ENCODE results near the gene APLP1.
"Not testable (repeated sequence)": the region's sequence is repeated elsewhere in the genome, so short reads cannot be mapped to it uniquely, and the experiment has no call there.

The APLP1 gene

DNA sequence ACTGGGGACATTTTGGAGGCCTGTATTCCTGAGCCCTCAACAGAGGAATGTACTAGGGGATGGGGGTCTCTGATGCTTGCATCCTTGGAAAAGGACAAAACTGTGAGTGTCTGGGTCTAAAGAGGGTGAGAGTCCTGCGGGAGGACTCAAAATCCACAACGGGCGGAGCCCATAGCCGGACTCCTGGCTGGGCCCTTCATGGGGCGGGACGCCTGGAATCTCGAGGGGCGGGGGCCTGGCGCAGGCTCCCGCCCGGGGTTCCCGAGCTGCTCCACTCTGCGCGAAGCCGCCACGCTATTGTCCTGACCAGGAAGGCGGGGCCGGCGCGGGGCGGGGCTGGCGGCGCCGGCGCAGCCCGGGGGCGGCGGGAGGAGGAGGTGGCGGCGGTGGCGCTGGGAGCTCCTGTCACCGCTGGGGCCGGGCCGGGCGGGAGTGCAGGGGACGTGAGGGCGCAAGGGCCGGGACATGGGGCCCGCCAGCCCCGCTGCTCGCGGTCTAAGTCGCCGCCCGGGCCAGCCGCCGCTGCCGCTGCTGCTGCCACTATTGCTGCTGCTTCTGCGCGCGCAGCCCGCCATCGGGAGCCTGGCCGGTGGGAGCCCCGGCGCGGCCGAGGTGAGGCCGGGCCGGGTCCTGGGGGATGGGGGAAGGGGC lies at the start of gene APLP1:
Gene APLP1, plus strand, starts transcription at position 403 of the 651 bp plus-strand sequence. Its CDS starts 63 bp downstream, at position 466.
- DNase-seq, result peak; percentile 15

DNA sequence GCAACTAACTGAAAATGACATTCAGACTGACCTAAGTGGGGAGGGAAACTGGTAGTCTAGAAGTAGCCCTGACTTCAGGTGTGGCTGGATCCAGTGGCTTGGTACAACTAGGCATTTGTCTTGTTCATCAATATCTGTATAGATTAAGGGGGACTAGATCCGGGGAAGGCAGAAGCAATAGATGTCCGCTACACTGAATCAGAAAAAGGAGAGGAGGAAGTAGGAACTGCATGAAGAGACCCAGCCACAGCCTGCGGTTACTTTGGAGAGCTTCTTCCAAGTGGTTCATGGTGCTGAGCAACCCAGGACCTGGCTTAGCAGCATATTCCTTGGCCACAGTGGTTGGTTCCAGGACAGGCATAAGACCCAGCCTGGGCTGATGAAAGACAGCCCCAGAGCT lies 45.8 kb upstream of the APLP1 start:
- no peak for DNase-seq

DNA sequence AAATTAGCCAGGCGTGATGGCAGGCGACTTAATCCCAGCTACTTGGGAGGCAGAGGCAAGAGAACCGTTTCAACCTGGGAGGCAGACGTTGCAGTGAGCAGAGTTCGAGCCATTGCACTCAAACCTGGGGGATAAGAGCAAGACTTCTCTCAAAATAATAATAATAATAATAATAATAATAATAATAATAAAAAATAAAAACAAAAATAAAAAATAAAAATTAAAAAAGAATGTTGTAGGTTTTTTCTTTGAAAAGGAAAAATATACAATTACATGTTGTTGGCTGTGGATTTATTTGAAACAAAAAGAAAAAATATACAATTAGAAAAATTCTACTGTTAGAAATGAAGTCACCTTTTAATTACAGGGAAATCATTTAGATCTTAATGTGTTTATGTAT lies 44.2 kb upstream of the APLP1 start:
- DNase-seq, result no peak

DNA sequence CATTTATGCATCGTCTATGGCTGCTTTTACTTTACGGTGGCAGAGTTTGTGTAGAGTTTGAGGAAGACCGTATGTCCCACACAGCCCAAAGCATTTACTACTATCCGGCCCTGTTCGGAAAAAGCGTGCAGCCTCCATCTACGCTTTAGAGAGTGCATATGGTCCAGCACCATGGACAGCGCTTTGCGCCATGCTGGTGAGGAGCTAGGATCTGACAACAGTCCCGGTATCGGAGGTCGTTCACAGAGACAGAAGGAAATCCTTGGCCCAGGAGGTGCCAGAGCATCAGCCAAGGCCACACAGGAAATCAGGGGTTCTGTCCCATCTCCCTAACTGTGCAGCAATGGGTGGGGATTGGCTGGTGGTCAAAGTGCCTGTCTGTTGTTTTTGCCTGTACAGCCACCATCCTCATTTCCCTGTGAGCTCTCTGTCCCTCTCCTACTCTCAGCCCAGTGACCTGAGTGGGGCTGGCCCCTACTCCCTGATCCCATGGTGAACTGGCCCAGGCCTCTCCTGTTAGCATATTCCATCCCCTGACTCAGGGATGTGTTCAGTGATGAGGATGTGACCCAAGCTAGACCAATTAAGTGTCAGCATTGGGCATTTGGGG lies 39.6 kb upstream of the APLP1 start:
- DNase-seq, result no peak

DNA sequence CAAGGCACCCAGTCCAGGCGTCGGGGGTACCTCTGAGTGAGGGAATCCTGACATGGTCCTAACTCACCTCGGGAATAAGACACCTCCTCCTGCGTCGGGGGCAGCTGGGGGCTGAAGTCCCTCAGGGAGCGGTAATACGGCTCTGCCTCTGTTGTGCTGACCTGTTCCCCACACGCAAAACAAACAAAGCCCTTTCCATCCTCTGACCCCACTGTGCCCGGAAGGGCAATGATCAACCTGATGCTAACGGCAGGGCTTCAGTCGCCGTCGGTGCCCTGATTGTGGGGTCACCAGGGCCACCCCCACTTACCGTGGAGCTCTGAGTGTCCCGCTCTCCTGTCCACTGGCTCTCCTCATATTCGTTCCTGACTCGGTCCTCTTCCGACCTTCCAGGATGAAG lies 37.4 kb upstream of the APLP1 start:
- no peak for DNase-seq

DNA sequence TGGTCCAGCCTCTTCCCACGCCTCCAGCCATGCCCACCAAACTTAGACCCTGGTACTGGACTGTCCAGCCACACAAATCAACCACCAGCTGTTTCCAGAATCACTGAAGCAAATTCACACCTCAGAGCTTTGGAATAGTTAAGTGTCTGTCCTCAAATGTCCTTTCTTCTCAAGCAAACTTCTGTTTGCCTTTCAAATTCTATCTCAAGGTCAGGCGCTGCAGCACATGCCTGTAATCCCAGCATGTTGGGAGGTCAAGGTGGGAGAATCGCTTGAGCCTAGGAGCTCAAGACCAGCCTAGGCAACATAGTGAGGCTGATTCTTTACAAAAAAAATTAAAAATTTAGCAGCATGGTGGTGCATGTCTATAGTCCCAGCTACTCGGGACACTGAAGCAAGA lies 36.3 kb upstream of the APLP1 start:
- no peak for DNase-seq

DNA sequence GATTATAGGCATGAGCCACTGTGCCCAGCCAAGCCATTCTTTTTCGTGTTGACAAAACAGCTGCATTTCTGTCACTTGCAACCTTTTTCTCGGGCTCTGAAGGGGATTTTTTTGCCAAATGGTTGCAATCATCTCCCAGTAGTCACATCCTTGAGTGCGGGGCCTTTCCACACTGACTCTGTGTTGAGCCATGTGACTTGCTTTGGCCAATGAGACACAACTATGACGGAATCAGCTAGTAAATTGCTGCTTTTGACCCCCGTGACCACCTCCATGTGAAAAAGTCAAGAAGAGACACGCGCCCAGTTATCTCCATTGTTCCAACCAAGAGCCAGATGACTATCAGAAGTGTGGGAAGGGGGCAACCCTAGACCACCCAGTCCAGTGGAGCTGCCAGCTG lies 34.4 kb upstream of the APLP1 start:
- DNase-seq, result no peak

DNA sequence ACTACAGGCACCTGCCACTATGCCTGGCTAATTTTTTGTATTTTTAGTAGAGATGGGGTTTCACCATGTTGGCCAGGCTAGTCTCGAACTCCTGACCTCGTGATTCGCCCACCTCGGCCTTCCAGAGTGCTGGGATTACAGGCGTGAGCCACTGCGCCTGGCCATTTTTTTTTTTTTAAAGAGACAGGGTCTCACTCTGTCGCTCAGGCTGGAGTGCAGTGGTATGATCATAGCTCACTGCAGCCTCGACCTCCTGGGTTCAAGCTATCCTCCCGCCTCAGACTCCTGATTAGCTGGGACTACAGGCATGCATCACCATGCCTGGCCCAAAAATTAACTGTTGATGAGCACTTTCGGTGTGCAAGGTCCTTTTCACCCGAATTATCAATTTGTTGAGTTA lies 32.3 kb upstream of the APLP1 start:
- not testable (repeated sequence) for DNase-seq

DNA sequence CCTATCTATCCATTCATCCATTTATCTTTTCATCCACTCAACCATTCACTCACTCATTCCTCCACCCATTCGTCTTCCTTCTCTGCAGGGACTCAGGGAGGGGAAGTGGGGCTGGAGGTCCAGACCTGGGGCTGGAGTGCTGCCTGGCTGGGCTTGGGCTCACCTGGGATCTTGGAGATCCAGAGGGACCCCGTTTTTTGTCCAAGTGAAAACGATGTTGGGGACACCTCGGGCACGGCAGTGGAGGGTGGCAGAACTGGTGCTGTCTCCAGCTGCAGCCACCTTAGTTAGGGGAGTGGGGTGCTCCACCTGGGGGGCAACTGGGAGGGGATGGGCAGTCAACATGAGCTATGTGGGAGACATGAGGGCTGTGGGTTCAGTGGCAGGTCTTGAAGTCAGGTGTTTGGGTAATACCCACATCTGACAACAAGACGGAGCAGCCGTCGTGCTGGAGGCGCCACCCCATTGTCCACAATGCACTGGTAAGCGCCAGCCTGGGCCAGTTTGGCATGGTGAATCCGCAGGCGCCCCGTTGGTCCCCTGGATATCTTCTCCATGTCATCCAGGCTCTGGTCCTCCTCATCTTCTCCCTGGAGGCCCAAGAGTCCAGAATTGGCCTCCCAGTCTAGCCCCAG lies 26.3 kb upstream of the APLP1 start:
- DNase-seq, result no peak

DNA sequence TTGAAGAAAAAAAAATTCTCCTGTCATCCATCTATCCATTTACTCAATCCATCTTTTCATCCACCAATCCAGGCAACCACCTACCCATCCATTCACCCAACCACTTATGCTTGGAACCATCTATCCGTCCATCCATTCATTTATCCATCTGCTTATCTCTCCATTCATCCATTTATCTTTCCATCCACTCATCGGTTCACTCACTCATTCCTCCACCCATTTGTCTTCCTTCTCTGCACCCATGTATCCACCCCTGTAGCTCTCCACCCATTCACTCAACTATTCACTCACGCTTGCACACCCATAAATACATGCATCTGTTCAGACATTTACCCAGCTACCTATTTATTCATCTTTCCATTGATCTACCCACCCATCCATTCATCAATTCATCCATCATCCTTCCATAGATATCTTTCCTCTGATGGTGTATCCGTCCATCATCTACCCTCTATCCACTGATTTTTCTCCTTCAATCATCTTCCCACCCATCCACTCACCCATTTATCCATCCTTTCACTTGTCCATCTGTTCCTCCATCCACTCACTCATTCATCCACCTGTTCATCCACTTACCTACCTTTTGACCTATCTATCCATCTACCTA lies 25.6 kb upstream of the APLP1 start:
- no peak for DNase-seq

DNA sequence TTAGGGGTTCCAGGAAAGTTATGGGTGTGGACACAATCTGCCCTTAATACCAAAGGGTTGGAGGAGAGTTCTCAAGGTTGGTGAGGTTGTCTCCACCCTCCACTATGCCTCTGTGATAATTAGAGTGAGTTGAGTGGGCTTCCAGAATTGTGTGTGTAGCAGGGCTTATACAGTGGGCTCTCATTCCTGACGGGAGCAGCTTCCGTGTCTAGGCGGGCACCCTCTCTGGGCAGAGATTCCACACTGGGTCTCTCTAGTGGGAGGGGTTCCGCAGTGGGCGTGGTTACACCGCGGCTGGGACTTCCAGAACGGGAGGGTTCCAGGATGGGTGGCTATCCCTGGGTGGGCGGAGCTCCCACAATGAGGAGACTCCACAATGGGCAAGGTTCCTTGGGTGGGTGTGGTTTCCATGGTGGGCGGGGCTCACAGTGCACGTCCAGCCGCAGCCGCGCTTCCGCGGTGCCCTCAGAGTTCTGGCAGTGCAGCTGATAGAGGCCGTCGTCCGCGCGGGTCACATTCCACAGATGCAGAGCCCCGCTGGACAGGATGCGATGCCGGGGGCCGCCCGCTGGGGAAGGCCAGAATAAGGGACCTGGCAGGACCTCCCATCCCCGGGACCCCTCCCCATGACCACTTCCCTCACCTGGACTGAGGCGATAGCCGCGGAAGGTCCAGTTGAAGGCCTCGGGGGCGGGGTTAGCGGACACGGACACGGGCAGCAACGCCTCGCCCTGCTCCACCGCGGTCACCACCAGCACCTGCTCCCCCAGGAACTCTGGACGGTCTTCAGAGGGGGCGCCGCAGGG lies 24.5 kb upstream of the APLP1 start:
- peak; percentile 50 for DNase-seq

DNA sequence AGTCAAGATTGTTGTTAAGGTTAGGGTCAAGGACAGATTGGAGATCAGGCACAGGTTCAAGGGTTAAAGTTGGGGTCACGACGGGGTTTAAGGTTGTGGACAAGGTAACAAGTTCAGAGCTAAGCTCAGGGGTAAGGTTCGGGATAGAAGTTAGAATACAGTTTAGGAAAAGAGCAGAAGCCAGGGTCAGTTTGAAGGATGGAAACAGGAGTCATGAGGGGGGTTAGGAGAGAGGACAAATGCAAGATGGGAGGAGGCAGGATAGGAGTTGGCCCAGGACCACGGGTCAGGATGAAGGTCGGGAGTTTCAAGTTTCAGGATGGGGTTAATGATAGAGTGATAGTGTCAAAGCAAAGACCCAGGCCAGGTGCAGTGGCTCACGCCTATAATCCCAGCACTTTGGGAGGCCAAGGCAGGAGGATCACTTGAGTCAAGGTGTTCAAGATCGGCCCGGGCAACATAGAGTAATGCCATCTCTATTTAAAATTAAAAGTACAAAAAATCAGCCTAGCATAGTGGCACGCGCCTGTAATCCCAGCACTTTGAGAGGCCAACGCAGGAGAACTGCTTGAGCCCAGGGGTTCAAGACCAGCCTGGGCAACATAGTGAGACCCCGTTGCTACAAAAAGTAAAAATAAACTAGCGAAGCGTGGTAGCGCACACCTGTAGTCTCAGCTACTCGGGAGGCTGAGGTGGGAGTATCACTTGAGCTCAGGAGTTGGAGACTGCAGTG lies 23.7 kb upstream of the APLP1 start:
- DNase-seq, result no peak

DNA sequence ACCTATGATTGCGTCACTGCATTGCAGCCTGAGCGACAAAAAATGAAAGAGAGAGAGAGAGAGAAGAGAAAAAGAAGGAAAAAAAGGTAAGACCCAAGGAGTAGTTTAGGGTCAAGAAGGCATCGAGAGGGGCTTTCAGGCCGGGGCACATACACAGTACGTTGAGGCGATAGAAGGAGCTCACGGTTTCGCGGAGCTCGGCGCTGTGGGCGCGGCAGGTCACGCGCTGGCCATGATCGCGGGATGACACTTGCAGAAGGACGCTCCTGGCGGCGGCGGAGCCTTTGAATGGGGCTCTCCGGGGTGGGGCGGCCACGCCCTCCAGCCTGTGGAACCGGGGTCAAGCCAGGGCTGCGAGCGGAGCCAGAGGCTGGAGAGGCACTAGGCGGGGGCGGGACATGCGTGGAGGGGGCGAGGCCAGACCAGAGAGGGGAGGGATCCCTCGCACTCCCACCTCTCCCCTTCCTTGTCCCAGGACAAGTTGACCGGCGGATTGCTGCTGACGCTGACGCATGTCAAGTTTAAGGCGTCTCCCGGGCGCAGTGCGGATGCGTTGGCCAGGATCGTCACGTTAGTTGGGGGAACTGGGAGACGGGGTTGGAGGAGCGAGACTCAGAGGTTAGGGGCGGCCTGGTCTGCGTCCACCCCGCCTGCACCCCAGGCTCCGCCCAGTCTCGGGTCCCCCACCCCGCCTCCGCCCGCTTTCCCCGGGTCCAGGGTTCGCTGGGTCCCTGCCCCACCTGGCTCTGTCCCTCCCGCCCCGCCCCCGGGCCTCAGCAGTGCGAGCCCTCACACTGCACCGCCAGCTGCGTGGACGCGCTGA lies 22.9 kb upstream of the APLP1 start:
- no peak for DNase-seq

DNA sequence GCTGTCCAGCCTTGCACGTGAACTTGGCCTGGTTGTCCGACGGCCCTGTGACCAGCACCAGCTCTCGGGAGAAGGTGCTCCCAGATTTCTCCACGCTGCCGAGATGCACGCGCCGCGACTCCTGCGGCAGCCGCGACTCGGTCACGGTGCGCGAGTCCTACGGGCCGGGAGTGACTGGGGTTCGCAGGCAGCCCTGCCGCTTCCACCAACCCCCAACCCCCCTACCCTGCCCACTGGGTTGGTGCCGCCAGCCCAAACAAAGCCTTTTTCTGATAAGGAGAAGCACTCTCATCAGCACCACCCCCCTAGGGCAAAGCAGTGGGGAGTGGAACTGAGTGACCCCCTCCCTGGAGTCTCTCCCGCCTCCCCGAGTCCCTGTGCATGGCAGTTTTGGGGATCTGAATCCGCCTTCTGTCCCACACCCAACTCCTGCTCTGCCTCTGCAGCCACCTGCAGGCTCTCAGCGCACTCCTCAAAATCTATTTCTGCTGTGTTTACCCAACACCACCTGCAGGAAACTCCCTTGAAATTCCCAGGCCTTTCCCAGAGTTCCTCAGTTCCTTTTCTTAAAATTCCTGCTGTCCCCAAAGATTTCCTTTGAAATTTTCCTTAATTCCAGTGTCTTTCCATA lies 22.2 kb upstream of the APLP1 start:
- peak; percentile 27 for DNase-seq

DNA sequence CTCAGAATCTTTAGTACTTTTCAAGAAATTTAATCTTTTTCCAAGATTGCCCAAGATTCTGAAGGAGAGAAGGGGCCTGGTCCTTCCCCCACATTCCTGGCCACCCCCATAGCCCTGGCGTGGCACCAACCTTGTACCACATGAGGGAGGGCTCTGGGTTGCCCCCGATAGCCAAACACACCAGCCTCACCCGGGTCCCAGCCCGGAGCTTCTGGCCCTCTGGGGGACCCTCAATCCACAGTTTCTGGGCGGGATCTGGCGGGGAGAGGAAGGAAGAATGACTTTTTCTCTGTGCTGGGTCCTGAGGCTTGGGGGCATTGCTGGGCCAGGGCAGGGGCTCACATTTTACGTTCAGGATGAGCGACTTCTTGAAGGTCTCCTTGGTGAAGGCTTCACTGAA lies 20.5 kb upstream of the APLP1 start:
- DNase-seq, result no peak

DNA sequence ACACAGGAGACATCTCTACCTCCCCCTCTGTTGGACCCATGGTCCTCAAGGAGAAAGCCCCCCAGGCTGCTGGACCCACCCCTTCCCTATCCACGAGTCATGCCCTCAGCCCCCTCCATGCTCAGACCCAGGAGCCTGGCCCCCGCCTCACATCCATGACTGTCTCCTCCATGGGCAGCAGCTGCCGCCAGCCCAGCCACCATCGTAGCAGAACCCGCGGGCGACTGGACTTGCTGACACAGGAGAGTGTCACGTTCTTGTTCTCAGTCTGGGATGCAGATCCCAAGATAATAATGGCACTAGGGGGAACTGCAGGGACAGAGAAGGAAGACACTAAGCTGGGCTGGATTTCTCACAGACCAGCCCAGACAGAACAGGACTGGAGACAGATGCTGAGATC lies 19.9 kb upstream of the APLP1 start:
- no peak for DNase-seq

DNA sequence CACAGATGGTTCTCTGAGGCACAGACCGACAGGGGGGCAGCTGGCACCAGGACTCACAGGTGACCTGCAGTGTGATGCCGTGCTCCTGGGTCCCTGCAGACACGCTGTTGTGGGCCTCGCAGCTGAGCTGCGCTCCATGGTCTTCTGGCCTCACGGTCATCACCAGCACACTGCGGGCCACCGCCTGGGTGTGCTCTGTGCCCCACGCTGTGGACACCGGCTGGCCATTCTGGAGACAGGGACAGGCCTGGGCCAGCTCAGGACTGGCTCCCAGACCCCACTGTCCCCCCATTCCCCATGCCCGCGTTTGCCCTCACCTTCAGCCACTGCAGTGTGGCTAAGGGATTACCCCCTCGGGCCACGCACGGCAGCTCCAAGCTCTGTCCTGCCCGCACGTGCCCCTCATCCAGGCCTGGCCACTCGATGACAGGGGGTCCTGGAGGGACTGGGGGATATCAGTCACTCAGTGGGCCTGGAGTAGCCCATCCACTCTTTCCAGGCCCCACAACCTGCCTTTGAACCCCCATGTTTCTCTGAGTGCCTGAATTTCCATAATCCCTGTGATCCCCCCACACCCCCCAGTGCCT lies 19.4 kb upstream of the APLP1 start:
- DNase-seq, result no peak

DNA sequence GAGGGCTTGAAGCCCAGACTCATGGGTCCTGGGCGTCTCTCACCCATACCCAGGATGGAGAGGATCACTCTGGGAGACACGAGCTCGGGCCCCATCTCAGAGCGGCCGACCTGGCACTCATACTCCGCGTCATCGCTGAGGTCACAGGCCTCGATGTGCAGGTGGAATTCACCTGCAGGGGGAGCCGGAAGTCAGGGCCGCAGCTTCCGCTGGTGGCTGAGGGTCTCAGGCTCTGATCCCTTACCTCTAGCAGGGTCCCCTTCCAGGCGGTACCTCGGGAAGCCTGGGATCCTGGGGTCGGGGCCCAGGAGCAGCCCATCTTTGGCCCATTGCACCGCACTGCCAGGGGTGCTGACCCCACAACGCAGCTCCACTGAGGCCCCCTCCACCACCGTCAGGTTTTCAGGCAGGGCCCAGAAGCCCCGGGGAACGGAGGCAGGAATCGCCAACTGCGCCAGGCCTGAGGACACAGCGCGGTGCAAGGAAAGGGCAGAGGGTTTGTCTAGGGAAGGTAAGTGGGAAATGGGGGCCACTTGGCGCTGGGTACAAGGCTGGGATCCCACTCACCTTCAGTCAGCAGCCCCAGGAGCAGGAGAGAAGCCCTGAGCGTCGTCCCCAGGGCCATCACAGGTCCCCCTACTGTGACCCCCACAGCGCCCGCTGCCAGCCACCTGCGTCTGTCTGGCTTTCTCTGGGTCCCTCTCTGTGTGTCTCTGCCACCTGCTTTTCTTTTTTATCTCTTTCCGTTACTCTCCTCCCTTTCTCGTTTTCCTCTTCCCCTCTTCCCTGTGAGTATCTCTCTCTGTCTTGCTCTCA lies 17.0 kb upstream of the APLP1 start:
- no peak for DNase-seq

DNA sequence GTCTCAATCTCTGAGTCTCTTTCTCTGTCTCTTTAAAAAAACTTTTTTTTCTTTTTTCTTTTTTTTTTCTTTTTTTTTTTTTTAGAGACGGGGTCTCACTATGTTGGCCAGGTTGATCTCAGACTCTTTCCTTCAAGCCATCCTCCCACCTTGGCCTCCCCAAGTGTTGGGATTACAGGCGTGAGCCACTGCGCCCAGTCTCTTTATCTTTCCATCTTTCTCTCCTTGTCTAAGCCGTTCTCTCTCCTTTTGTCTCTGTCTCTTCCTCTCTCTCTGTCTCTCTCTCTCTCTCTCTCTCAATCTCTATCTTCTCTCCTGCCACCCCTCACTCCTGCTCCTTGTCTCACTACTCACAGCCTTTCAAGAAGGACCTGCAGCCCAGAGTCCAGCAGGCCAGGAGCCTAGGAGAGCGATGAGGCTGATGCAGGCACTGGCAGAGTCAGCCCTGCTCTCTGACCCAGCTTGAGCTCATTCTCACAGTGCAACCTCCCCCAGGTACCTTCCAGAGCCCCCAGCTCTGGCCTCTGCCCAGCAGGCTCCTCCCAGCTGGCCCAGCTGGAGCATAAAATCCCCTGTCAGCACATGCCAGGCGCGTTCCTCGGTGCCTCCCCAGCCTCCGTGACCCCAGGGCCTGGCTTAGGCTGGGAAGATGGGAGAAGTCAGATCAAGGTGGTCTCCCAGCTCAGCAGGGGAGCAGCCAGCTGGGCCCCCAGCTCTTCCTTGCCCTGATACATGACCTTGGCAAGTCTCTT lies 16.2 kb upstream of the APLP1 start, which contains the start of gene NPHS1:
Gene NPHS1, minus strand, starts transcription at position 476 of the 752 bp plus-strand sequence. CDS start 667 bp downstream, outside the sequence.
- DNase-seq, result no peak

Data from NCI-H2029 treated with DMSO at 0.1 percent for 48 hours (cell line).